GM12801 (cell line): ENCODE measurements around the gene GPC5.

Experiments
- CTCF ChIP-seq: IDR thresholded peaks from one replicate; pipeline ENCODE4 v1.5.1; 2011; ENCODE audit warnings: control low read depth; ENCODE audit not compliant: insufficient read length; ENCODE audit errors: extremely low read depth

The GPC5 gene

GRCh38 chr13:91361755-91362271, 36.6 kb upstream of the GPC5 start:
- TF ChIP-seq CTCF, result no peak

DNA sequence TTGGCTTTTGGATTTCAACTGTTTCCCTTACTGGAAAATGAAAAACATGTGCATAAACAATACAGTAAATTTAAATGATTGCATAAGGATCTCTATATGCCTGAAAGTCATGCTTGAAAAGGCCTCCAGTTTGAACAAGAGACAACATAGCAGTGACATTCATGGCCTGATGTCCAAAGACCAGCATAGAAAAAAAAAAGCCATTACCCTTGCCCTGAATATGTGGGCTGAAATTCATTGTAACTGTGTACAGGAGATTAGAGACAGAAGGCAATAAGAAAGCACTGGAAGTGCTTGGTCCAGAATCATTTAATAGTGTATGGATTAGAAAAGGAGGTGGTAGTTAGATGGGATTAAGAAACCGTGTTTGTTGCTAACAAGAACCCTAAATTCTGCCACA, 35.5 kb upstream of the GPC5 start:
- TF ChIP-seq CTCF, result no peak

DNA sequence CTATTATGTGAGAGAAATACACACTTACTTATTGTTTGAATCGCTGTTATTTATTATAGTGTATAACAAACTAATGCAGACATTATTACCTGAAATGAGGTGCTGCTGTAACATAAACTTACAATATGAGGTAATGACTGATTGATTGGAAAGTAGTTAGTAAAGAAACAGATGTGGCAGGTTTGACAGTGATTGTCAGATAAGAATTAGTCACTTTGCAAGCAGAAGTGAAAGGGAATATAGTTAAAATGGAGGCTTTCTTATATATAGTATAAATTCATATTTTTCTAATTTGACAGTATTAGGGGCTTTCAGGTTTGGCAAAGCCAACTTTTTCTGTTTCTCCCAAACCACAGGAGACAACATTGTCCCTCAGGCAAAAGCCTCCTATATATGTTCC, 30.3 kb upstream of the GPC5 start:
- no peak for TF ChIP-seq CTCF

GRCh38 chr13:91368676-91369440, 29.6 kb upstream of the GPC5 start:
- TF ChIP-seq CTCF, result no peak

- no peak for TF ChIP-seq CTCF
These were observed 29.0 kb upstream of the GPC5 start for GRCh38 chr13:91369441-91369831.

- no peak for TF ChIP-seq CTCF
These were observed 27.9 kb upstream of the GPC5 start for GRCh38 chr13:91370501-91370900.

DNA sequence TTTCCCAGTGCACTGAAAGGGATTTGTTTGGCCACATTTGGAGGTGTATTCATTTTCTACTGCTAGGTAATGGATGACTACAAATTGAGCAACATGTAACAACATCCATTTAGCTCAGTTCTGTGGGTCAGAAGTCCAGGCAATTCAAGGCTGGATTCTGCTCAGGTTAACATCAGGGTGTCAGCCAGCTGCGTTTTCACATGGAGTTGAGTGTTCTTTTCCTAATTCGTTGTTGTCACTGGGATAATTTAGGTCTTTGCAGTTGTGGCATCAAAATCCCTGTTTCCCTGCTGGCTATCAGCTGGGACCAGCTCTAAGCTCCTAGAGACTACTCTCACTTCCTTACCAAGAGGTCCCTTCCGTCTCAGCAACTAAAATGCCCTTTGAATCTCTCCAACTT, 25.5 kb upstream of the GPC5 start:
- no peak for TF ChIP-seq CTCF
